Limb (tissue), 2 donors: ENCODE measurements around the gene VMO1.

Source experiments
- DNase-seq, 2 donors: peaks; one replicate each; pipeline ENCODE4 v3.0.0-alpha.2; 2016; ENCODE audit errors: extremely low spot score in 2 of 2

The VMO1 gene

GRCh38 chr17:4800462-4801196 is 14.5 kb upstream of the VMO1 start:
- no peak for DNase-seq

GRCh38 chr17:4796552-4796920 is 10.4 kb upstream of the VMO1 start:
- peak in 1 of 2 donors; percentile 47 for DNase-seq

- DNase-seq, result no peak
Observed at GRCh38 chr17:4795168-4795567, 9.0 kb upstream of the VMO1 start.

GRCh38 chr17:4790705-4791088 is 4.5 kb upstream of the VMO1 start:
- no peak for DNase-seq

GRCh38 chr17:4789951-4790704 is 4.0 kb upstream of the VMO1 start:
- DNase-seq, result peak; percentile 88 to 89

GRCh38 chr17:4789701-4789950 is 3.5 kb upstream of the VMO1 start:
- no peak for DNase-seq

GRCh38 chr17:4788807-4789700 is 2.9 kb upstream of the VMO1 start, which contains the start of gene GLTPD2:
Gene GLTPD2, plus strand, starts transcription at chr17:4788964. Its CDS starts 48 bp downstream, at chr17:4789012.
- DNase-seq, result no peak

GRCh38 chr17:4788159-4788806 is 2.1 kb upstream of the VMO1 start:
- peak in 1 of 2 donors; percentile 26 for DNase-seq

- peak in 1 of 2 donors; percentile 29 for DNase-seq
Observed at GRCh38 chr17:4786516-4786915, 352 bp upstream of the VMO1 start.

GRCh38 chr17:4785311-4786105 is 656 bp downstream of the VMO1 start:
- peak in 1 of 2 donors; percentile 35 for DNase-seq

- no peak for DNase-seq
Observed at GRCh38 chr17:4782652-4783051, 3.5 kb downstream of the VMO1 start.

- DNase-seq, result no peak
Observed at GRCh38 chr17:4780325-4780955, 5.7 kb downstream of the VMO1 start.

- DNase-seq, result no peak
Observed at GRCh38 chr17:4777969-4778760, 8.0 kb downstream of the VMO1 start.

GRCh38 chr17:4772235-4772613 is 13.9 kb downstream of the VMO1 start:
- no peak for DNase-seq

GRCh38 chr17:4771519-4772234 is 14.5 kb downstream of the VMO1 start, which contains the start of gene TM4SF5:
Gene TM4SF5, plus strand, starts transcription at chr17:4771886. Its CDS starts 37 bp downstream, at chr17:4771923.
- peak in 1 of 2 donors; percentile 37 for DNase-seq

GRCh38 chr17:4769628-4770027 is 16.5 kb downstream of the VMO1 start:
- no peak for DNase-seq

- DNase-seq, result no peak
Observed at GRCh38 chr17:4768298-4768697, 17.9 kb downstream of the VMO1 start.

- no peak for DNase-seq
Observed at GRCh38 chr17:4766723-4767122, 19.4 kb downstream of the VMO1 start.

- no peak for DNase-seq
Observed at GRCh38 chr17:4766201-4766600, 20.0 kb downstream of the VMO1 start.
